ENCODE measurements around the gene ADD1.
"Not testable (repeated sequence)": the region's sequence is repeated elsewhere in the genome, so short reads cannot be mapped to it uniquely, and the experiment has no call there.

ADD1 gene

GRCh38 chr4:2949782-2950125, 106.1 kb downstream of the ADD1 start:
- intact Hi-C loops (cut with DNase I), result no loop called here
- peak in 1 of 10 donors; percentile 69 for DNase-seq

- DNase-seq, result peak in 3 of 10 donors; percentile 33 to 59 (median 53)
- intact Hi-C loops (cut with DNase I), result no loop called here
Measured at GRCh38 chr4:2950221-2950989, 106.8 kb downstream of the ADD1 start.

- peak in 1 of 10 donors; percentile 2 for DNase-seq
- intact Hi-C loops (cut with DNase I), result no loop called here
Measured at GRCh38 chr4:2953496-2953895, 109.9 kb downstream of the ADD1 start.

- intact Hi-C loops (cut with DNase I), result no loop called here
- peak in 3 of 10 donors; percentile 46 to 53 (median 52) for DNase-seq
Measured at GRCh38 chr4:2954358-2955185, 110.9 kb downstream of the ADD1 start.

GRCh38 chr4:2955186-2956044, 111.8 kb downstream of the ADD1 start:
- peak in 1 of 10 donors; percentile 11 for DNase-seq
- intact Hi-C loops (cut with DNase I), result not testable (repeated sequence)

GRCh38 chr4:2958446-2958845, 114.8 kb downstream of the ADD1 start:
- peak in 1 of 10 donors; percentile 1 for DNase-seq
- intact Hi-C loops (cut with DNase I), result no loop called here

- intact Hi-C loops (cut with DNase I); DNase-seq: not testable (repeated sequence)
Measured at GRCh38 chr4:2960450-2960849, 116.8 kb downstream of the ADD1 start.

GRCh38 chr4:2961421-2961810, 117.8 kb downstream of the ADD1 start:
- peak in 3 of 10 donors; percentile 58 to 72 (median 70) for DNase-seq
- intact Hi-C loops (cut with DNase I), result no loop called here

GRCh38 chr4:2961811-2962441, 118.3 kb downstream of the ADD1 start:
- intact Hi-C loops (cut with DNase I), result loop anchor here (2.0 kb wide), 1 partner anchor 425 kb away; the partner anchor contains the start of gene FAM193A
- DNase-seq, result peak in 2 of 10 donors; percentile 22 to 24

GRCh38 chr4:2962614-2963174, 119.0 kb downstream of the ADD1 start:
- intact Hi-C loops (cut with DNase I), result loop anchor here (2.0 kb wide), 1 partner anchor 426 kb away; the partner anchor contains the start of gene FAM193A
- DNase-seq, result peak in 4 of 10 donors; percentile 21 to 89 (median 30)

- intact Hi-C loops (cut with DNase I), result loop anchor here (2.0 kb wide), 1 partner anchor 427 kb away; the partner anchor contains the start of gene FAM193A
Measured at GRCh38 chr4:2963175-2963965, 119.7 kb downstream of the ADD1 start, which contains the start of the genes GRK4 and NOP14. GRK4 (plus strand) TSS chr4:2963571; CDS start chr4:2964071, 500 bp downstream. NOP14 (minus strand) TSS chr4:2963406; CDS start chr4:2963319, 87 bp downstream.

GRCh38 chr4:2963966-2964471, 120.4 kb downstream of the ADD1 start:
- intact Hi-C loops (cut with DNase I), result loop anchor here (2.0 kb wide), 1 partner anchor 427 kb away; the partner anchor contains the start of gene FAM193A
- DNase-seq, result peak in 7 of 10 donors; percentile 42 to 94 (median 60)

More at GRCh38 chr4:2963175-2963965, 119.7 kb downstream of the ADD1 start, which contains the start of the genes GRK4 and NOP14:
- peak; percentile 94 to 99 (median 98) for DNase-seq

- no peak for DNase-seq
- intact Hi-C loops (cut with DNase I), result no loop called here
Measured at GRCh38 chr4:2964706-2965258, 121.1 kb downstream of the ADD1 start.

GRCh38 chr4:2965262-2965661, 121.6 kb downstream of the ADD1 start:
- intact Hi-C loops (cut with DNase I), result no loop called here
- DNase-seq, result peak in 2 of 10 donors; percentile 54 to 83

GRCh38 chr4:2968381-2968780, 124.7 kb downstream of the ADD1 start:
- DNase-seq, result no peak
- intact Hi-C loops (cut with DNase I), result no loop called here

GRCh38 chr4:2971275-2971674, 127.6 kb downstream of the ADD1 start:
- no peak for DNase-seq
- intact Hi-C loops (cut with DNase I), result no loop called here

GRCh38 chr4:2977211-2978088, 133.8 kb downstream of the ADD1 start:
- intact Hi-C loops (cut with DNase I), result no loop called here

More at GRCh38 chr4:2977211-2978088, 133.8 kb downstream of the ADD1 start:
- DNase-seq, result peak in 7 of 10 donors; percentile 19 to 90 (median 41)

Measured in posterior cingulate gyrus (tissue), 11 donors.